GM19099 (cell line): Measurements from ENCODE around the gene CCNK.

Experiments
- POLR2A ChIP-seq: IDR thresholded peaks from 3 replicates; pipeline ENCODE4 v1.6.1; 2011; ENCODE audit warnings: low read depth; ENCODE audit not compliant: insufficient read length; ENCODE audit errors: extremely low read depth

Gene CCNK

GRCh38 chr14:99518441-99519346, 37.5 kb downstream of the CCNK start:
- no peak for TF ChIP-seq POLR2A

GRCh38 chr14:99519347-99519881, 38.2 kb downstream of the CCNK start:
- no peak for TF ChIP-seq POLR2A

- no peak for TF ChIP-seq POLR2A
Measured at GRCh38 chr14:99519931-99520421, 38.8 kb downstream of the CCNK start.

- no peak for TF ChIP-seq POLR2A
Measured at GRCh38 chr14:99520571-99521081, 39.4 kb downstream of the CCNK start.

- TF ChIP-seq POLR2A, result no peak
Measured at GRCh38 chr14:99521176-99522024, 40.2 kb downstream of the CCNK start.

GRCh38 chr14:99522025-99522401, 40.8 kb downstream of the CCNK start:
- TF ChIP-seq POLR2A, result no peak

- no peak for TF ChIP-seq POLR2A
Measured at GRCh38 chr14:99522457-99522891, 41.3 kb downstream of the CCNK start.

- TF ChIP-seq POLR2A, result no peak
Measured at GRCh38 chr14:99522934-99523703, 41.9 kb downstream of the CCNK start.

GRCh38 chr14:99523704-99524055, 42.5 kb downstream of the CCNK start:
- TF ChIP-seq POLR2A, result no peak

GRCh38 chr14:99524091-99524661, 43.0 kb downstream of the CCNK start:
- no peak for TF ChIP-seq POLR2A

GRCh38 chr14:99524804-99525698, 43.8 kb downstream of the CCNK start:
- TF ChIP-seq POLR2A, result no peak

GRCh38 chr14:99525699-99526080, 44.5 kb downstream of the CCNK start:
- no peak for TF ChIP-seq POLR2A

GRCh38 chr14:99527026-99527425, 45.8 kb downstream of the CCNK start:
- TF ChIP-seq POLR2A, result no peak
